NT2/D1 (cell line): ENCODE data around the gene IRF3.

Source experiments
- DNase-seq: peaks from one replicate; pipeline ENCODE4 v3.0.0-alpha.2; 2011; ENCODE audit warnings: low read depth, low spot score
- H3K27me3 ChIP-seq: 2 replicates; pipeline ENCODE4 v1.6.0; 2011; ENCODE audit warnings: mild to moderate bottlenecking; ENCODE audit not compliant: insufficient read length, insufficient read depth
- H3K36me3 ChIP-seq: 2 replicates; pipeline ENCODE4 v1.6.1; 2011; ENCODE audit warnings: mild to moderate bottlenecking, low read length, mixed read lengths; ENCODE audit not compliant: insufficient read depth, insufficient read length
- H3K4me1 ChIP-seq: 2 replicates; pipeline ENCODE4 v1.5.1; 2011; ENCODE audit not compliant: insufficient read depth, insufficient read length
- H3K4me3 ChIP-seq: 2 replicates; pipeline ENCODE4 v1.5.1; 2011; ENCODE audit warnings: low read depth; ENCODE audit not compliant: insufficient read length
- H3K9ac ChIP-seq: 2 replicates; pipeline ENCODE4 v1.6.0; 2011; ENCODE audit warnings: low read depth; ENCODE audit not compliant: insufficient read length
- H3K9me3 ChIP-seq: 2 replicates; pipeline ENCODE4 v1.5.1; 2011; ENCODE audit warnings: mild to moderate bottlenecking, low read length; ENCODE audit not compliant: insufficient read depth
- SUZ12 ChIP-seq: IDR thresholded peaks from 2 replicates; pipeline ENCODE4 v1.6.1; 2011; ENCODE audit not compliant: insufficient read length, insufficient read depth; ENCODE audit errors: extremely low read depth
- YY1 ChIP-seq: IDR thresholded peaks from 2 replicates; pipeline ENCODE4 v1.6.1; 2011; ENCODE audit not compliant: insufficient read length, insufficient read depth
- ZNF274 ChIP-seq: IDR thresholded peaks from 2 replicates; pipeline ENCODE4 v1.6.1; 2011; ENCODE audit warnings: mild to moderate bottlenecking, low read depth, low read length

Gene IRF3

DNA sequence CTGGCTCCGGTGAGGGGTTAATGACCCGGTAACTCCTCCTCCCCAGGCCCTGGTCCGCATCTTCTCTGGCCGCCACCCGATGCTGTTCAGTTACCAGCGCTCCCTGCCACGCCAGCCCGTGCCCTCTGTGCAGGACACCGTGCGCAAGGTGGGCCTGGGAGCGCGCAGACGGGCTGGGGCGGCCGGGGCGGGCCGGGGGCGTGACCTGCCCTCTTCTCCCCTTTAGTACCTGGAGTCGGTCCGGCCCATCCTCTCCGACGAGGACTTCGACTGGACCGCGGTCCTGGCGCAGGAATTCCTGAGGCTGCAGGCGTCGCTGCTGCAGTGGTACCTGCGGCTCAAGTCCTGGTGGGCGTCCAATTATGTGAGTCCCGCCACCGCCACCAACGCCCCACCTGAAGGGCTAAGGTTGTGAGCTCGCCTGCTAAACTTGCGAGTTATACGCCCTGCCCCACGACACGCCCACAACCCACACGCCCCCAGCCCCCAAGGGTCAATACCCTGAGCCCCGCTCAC is 35.7 kb upstream of the IRF3 start:
- DNase-seq, result no peak

DNA sequence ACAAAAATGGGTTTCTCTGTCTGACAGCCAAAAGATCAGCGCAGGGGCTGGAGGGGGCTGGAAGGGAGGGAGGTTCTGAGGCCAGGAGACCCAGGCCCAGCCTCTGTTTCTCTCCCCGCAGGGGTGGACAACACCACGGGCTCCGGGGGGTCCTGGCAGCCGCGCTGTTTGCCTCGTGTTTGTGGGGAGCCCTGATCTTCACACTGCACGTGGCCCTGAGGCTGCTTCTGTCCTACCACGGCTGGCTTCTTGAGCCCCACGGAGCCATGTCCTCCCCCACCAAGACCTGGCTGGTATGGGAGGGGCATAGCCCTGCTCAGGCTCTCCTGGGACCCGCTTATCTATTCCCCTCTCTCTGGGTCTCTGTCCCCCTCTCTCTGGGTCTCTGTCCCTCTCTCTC is 34.9 kb upstream of the IRF3 start:
- Histone ChIP-seq H3K27me3 (no peaks in the 10 kb centered on the region), H3K9me3 (no peaks in the 10 kb centered on the region), H3K4me3 (no peak overlapping the region), H3K9ac (peak overlapping the region; percentile 2), H3K4me1 (peaks cover 3% of the 10 kb centered on the region), H3K36me3 (no peaks in the 10 kb centered on the region)
- TF ChIP-seq YY1 (no peak), ZNF274 (no peak), SUZ12 (no peak)
- DNase-seq, result no peak

More for the DNA sequence above, 35.7 kb upstream of the IRF3 start:
- H3K4me1 ChIP-seq, result peaks cover 3% of the 10 kb centered on the region
- H3K27me3 ChIP-seq, result no peaks in the 10 kb centered on the region
- no peak overlapping the region for H3K4me3 ChIP-seq
- TF ChIP-seq ZNF274, result no peak
- TF ChIP-seq SUZ12, result no peak
- TF ChIP-seq YY1, result no peak
- no peak overlapping the region for H3K9ac ChIP-seq
- H3K9me3 ChIP-seq, result no peaks in the 10 kb centered on the region
- no peaks in the 10 kb centered on the region for H3K36me3 ChIP-seq

DNA sequence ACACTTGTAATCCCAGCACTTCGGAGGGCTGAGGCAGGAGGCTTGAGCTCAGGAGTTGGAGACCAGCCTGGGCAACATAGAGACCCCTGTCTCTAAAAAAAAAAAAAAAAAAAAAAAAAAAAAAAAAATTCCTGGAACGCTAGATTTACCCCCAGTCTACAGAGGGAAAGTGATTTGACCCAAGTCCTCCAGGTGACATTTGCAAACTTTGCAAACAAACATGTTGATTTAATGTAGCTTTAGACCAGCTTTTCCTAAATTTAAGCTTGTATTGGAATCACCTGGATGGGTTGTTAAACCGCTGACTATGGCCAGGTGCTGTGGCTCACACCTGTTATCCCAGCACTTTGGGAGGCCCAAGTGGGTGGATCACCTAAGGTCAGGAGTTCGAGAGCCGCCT is 33.7 kb upstream of the IRF3 start:
- no peaks in the 10 kb centered on the region for H3K36me3 ChIP-seq
- H3K27me3 ChIP-seq, result no peaks in the 10 kb centered on the region
- TF ChIP-seq YY1, result no peak
- no peak for TF ChIP-seq SUZ12
- TF ChIP-seq ZNF274, result no peak
- DNase-seq, result no peak
- H3K9ac ChIP-seq, result no peak overlapping the region
- H3K4me1 ChIP-seq, result peaks cover 3% of the 10 kb centered on the region
- no peak overlapping the region for H3K4me3 ChIP-seq
- H3K9me3 ChIP-seq, result no peaks in the 10 kb centered on the region

DNA sequence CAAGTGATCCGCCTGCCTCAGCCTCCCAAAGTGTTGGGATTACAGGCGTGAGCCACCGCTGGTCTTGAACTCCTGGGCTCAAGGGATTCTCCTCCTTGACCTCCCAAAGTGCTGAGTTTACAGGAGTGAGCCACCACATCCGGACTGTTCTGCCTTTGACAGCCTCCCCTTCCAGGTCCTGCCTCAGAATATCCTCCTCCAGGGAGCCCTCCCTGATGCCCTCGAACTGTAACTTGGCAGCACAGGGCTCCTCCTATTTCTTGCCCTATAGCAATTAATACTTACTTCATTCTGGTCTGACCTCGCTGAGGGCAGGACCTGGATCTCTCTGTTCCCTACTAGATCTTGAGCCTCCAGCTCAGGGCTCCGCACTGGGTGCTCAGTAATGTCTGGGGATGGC is 31.2 kb upstream of the IRF3 start:
- no peaks in the 10 kb centered on the region for H3K36me3 ChIP-seq

DNA sequence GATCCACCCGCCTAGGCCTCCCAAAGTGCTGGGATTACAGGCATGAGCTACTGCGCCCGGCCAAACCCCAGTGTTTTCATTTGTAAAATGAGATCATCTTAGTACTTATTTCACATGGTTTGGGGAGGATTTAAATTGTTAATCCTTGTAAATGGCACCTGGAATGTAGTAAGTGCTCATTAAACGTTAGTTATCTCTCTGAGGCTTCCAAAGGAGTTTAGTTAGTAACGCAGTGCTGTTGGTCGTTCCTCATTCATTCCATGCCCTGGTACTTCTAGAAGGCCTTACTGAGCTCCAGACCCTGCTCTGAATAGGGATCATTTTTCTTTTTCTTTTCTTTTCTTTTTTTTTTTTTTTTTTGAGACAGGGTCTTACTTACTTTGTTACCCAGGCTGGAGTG is 30.5 kb upstream of the IRF3 start:
- Histone ChIP-seq H3K4me3 (no peak overlapping the region), H3K36me3 (no peaks in the 10 kb centered on the region), H3K9me3 (no peaks in the 10 kb centered on the region), H3K4me1 (peaks cover 3% of the 10 kb centered on the region), H3K9ac (no peak overlapping the region), H3K27me3 (no peaks in the 10 kb centered on the region)
- no peak for DNase-seq
- TF ChIP-seq YY1 (no peak), ZNF274 (no peak), SUZ12 (no peak)

More for the DNA sequence above, 31.2 kb upstream of the IRF3 start:
- Histone ChIP-seq H3K4me1 (peaks cover 3% of the 10 kb centered on the region), H3K9ac (no peak overlapping the region), H3K9me3 (no peaks in the 10 kb centered on the region), H3K27me3 (no peaks in the 10 kb centered on the region), H3K4me3 (no peak overlapping the region)
- DNase-seq, result no peak
- TF ChIP-seq ZNF274, result no peak
- TF ChIP-seq YY1, result no peak
- TF ChIP-seq SUZ12, result no peak

GRCh38 chr19:49692147-49692506 is 26.5 kb upstream of the IRF3 start:
- H3K9me3 ChIP-seq, result no peaks in the 10 kb centered on the region
- peak overlapping the region; percentile 64 for H3K9ac ChIP-seq

DNA sequence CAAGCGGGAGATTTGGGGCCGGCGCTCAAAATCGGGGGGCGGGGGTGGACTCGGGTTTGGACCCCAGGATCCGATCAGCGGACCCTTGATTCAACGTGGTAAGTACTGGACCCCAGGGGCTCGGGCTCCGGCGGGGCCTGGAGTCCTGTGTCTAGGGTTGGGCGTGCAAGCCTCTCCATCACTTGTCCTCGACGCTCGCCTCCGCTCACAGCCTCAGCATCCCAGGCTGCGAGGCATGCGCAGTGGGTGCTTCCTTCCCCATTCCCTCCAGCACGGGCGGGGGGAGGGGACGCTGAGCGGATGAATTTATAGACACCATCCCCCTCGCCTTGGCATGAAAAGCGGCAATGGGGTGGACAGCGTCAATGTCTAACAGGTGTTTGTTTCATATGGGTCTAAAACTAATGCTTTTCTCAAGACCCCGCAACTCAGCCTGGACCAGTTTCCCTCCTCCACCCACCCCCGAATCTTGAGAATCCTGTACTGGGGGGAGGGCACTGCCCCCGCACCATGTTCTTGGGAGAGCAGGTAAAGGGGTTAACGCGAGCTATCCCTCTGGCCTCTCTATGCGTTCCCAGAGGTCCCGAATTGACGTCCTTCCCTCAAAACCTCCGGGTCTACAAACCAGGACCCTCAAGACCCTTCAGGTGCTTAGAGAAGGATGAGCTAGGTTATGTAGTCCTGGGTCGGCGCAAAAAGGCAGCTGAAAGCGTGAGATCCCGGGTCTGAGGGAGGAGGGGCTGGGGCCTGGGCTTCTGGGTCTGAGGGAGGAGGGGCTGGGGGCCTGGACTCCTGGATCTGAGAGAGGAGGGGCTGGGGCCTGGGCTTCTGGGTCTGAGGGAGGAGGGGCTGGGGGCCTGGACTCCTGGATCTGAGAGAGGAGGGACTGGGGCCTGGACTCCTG is 25.8 kb upstream of the IRF3 start:
- H3K4me1 ChIP-seq, result peaks cover 19% of the 10 kb centered on the region
- no peak for DNase-seq
- H3K9me3 ChIP-seq, result no peaks in the 10 kb centered on the region
- peak overlapping the region; percentile 60 for H3K4me3 ChIP-seq
- TF ChIP-seq ZNF274 (no peak), YY1 (no peak), SUZ12 (no peak)
- H3K36me3 ChIP-seq, result peaks cover 31% of the 10 kb centered on the region
- no peaks in the 10 kb centered on the region for H3K27me3 ChIP-seq
- H3K9ac ChIP-seq, result peak overlapping the region; percentile 88

More at GRCh38 chr19:49692147-49692506, 26.5 kb upstream of the IRF3 start:
- peaks cover 19% of the 10 kb centered on the region for H3K4me1 ChIP-seq
- peaks cover 27% of the 10 kb centered on the region for H3K36me3 ChIP-seq
- no peak overlapping the region for H3K4me3 ChIP-seq
- TF ChIP-seq YY1 (no peak), SUZ12 (no peak), ZNF274 (no peak)
- H3K27me3 ChIP-seq, result no peaks in the 10 kb centered on the region
- DNase-seq, result no peak
